Hepatocyte (in vitro differentiated cells): ENCODE measurements around the gene RTP1. TPM values are rescaled to one million over a fixed set of nuclear protein-coding genes. Genes with fewer than 3 reads are reported as not detected.

Experiments used
- DNase-seq: peaks from one replicate; pipeline ENCODE4 v3.0.0-alpha.2; 2016; ENCODE audit warnings: low spot score
- H2AFZ ChIP-seq: fragments of 200-600 bp; sonication (generic); 2 replicates; pipeline ENCODE4 v1.6.0; 2016; ENCODE audit warnings: antibody characterized with exemption, mild to moderate bottlenecking
- H3K27ac ChIP-seq: fragments of 200-600 bp; sonication (generic); 2 replicates; pipeline ENCODE4 v1.5.1; 2016; ENCODE audit warnings: mild to moderate bottlenecking
- H3K27me3 ChIP-seq: fragments of 200-600 bp; sonication (generic); 2 replicates; pipeline ENCODE4 v1.6.1; 2016
- H3K36me3 ChIP-seq: fragments of 200-600 bp; sonication (generic); replicated peaks from 2 replicates; pipeline ENCODE4 v1.5.1; 2016; ENCODE audit warnings: low read depth; ENCODE audit not compliant: insufficient read depth
- H3K4me1 ChIP-seq: fragments of 200-600 bp; sonication (generic); 2 replicates; pipeline ENCODE4 v1.5.1; 2016; ENCODE audit warnings: mild to moderate bottlenecking, moderate library complexity; ENCODE audit not compliant: insufficient read depth
- H3K4me2 ChIP-seq: fragments of 200-600 bp; sonication (generic); 2 replicates; pipeline ENCODE4 v1.6.0; 2016
- H3K4me3 ChIP-seq: fragments of 200-600 bp; sonication (generic); 2 replicates; pipeline ENCODE4 v1.5.1; 2016; ENCODE audit warnings: mild to moderate bottlenecking
- H3K79me2 ChIP-seq: fragments of 200-600 bp; sonication (generic); 2 replicates; pipeline ENCODE4 v1.6.0; 2017; ENCODE audit warnings: mild to moderate bottlenecking
- H3K9me2 ChIP-seq: fragments of 200-600 bp; sonication (generic); replicated peaks from 2 replicates; pipeline ENCODE4 v1.6.0; 2017; ENCODE audit warnings: mild to moderate bottlenecking; ENCODE audit not compliant: insufficient read depth
- H3K9me3 ChIP-seq: fragments of 200-600 bp; sonication (generic); 2 replicates; pipeline ENCODE4 v1.5.1; 2016; ENCODE audit warnings: low read depth, mild to moderate bottlenecking
- H4K20me1 ChIP-seq: fragments of 200-600 bp; sonication (generic); 2 replicates; pipeline ENCODE4 v1.6.0; 2016; ENCODE audit warnings: mild to moderate bottlenecking; ENCODE audit not compliant: insufficient read depth, poor library complexity, severe bottlenecking
- CTCF ChIP-seq: fragments of 200-600 bp; sonication (generic); IDR thresholded peaks from 2 replicates; pipeline ENCODE4 v1.5.1; 2016; ENCODE audit warnings: antibody characterized with exemption, mild to moderate bottlenecking; ENCODE audit not compliant: poor library complexity
- EZH2 ChIP-seq: fragments of 200-600 bp; sonication (generic); IDR thresholded peaks from 2 replicates; pipeline ENCODE4 v1.6.1; 2016; ENCODE audit warnings: antibody characterized with exemption, mild to moderate bottlenecking, borderline replicate concordance
- EZH2phosphoT487 ChIP-seq: fragments of 200-600 bp; sonication (generic); IDR thresholded peaks from one replicate; pipeline ENCODE4 v1.6.1; 2018; ENCODE audit warnings: antibody characterized with exemption, mild to moderate bottlenecking, low read depth, moderate library complexity; ENCODE audit not compliant: unreplicated experiment, severe bottlenecking
- whole genome bisulfite sequencing: methylation state at CpG from one replicate; pipeline ENCODE4 v1.1.6; 2016; ENCODE audit warnings: low lambda C conversion rate; ENCODE audit errors: missing lambda C conversion rate; 5-methylcytosine and 5-hydroxymethylcytosine counted together
- polyA plus RNA-seq: library from polyadenylated mRNA; unstranded; fragments of >200 nt; fragmentation: Nextera tagmentation; extraction: Ambion mirVana; gene quantifications from 2 replicates; pipeline ENCODE4 v1.2.1, GENCODE V29; 2016
- total RNA-seq: library from RNA; depleted of rRNA; stranded (reverse); fragments of >200 nt; gene quantifications from 2 replicates; pipeline ENCODE4 v1.2.3, GENCODE V29; 2014

Gene RTP1
- total and polyA plus RNA-seq, 2 experiments from 2014 or later, result not detected

- no peaks in the 10 kb centered on the region for H3K27me3 ChIP-seq
- H3K27ac ChIP-seq, result no peak overlapping the region
- TF ChIP-seq CTCF (no peak), EZH2 (no peak), EZH2phosphoT487 (no peak)
- H3K4me2 ChIP-seq, result peak overlapping the region; percentile 58
- no peaks in the 10 kb centered on the region for H3K36me3 ChIP-seq
- DNase-seq, result no peak
- H3K79me2 ChIP-seq, result no peaks in the 10 kb centered on the region
- H3K9me2 ChIP-seq, result no peaks in the 10 kb centered on the region
- WGBS, result 87% methylated on average over 3 of the region's 3 CpGs
- no peaks in the 10 kb centered on the region for H3K9me3 ChIP-seq
- peaks cover 19% of the 10 kb centered on the region for H3K4me1 ChIP-seq
- H4K20me1 ChIP-seq, result no peaks in the 10 kb centered on the region
- no peak overlapping the region for H2AFZ ChIP-seq
- no peak overlapping the region for H3K4me3 ChIP-seq
Observed at GRCh38 chr3:187211532-187212195, 14.4 kb downstream of the RTP1 start.

GRCh38 chr3:187212196-187212545 lies 14.9 kb downstream of the RTP1 start:
- peaks cover 19% of the 10 kb centered on the region for H3K4me1 ChIP-seq
- H3K79me2 ChIP-seq, result no peaks in the 10 kb centered on the region
- H3K9me2 ChIP-seq, result no peaks in the 10 kb centered on the region
- H3K36me3 ChIP-seq, result no peaks in the 10 kb centered on the region
- no peak overlapping the region for H3K4me2 ChIP-seq
- H2AFZ ChIP-seq, result no peak overlapping the region
- no peaks in the 10 kb centered on the region for H3K9me3 ChIP-seq
- H3K4me3 ChIP-seq, result no peak overlapping the region
- no peak for DNase-seq
- H4K20me1 ChIP-seq, result no peaks in the 10 kb centered on the region
- H3K27ac ChIP-seq, result no peak overlapping the region
- no peaks in the 10 kb centered on the region for H3K27me3 ChIP-seq
- TF ChIP-seq EZH2phosphoT487 (no peak), EZH2 (no peak), CTCF (no peak)
- 96% methylated on average over 3 of the region's 3 CpGs for WGBS

GRCh38 chr3:187212705-187213104 lies 15.4 kb downstream of the RTP1 start:
- no peaks in the 10 kb centered on the region for H3K36me3 ChIP-seq
- H3K27ac ChIP-seq, result no peak overlapping the region
- H3K4me2 ChIP-seq, result no peak overlapping the region
- H3K27me3 ChIP-seq, result no peaks in the 10 kb centered on the region
- H2AFZ ChIP-seq, result no peak overlapping the region
- peaks cover 19% of the 10 kb centered on the region for H3K4me1 ChIP-seq
- WGBS, result 62% methylated on average over 4 of the region's 4 CpGs
- H3K9me2 ChIP-seq, result no peaks in the 10 kb centered on the region
- TF ChIP-seq EZH2phosphoT487 (no peak), CTCF (no peak), EZH2 (no peak)
- H4K20me1 ChIP-seq, result no peaks in the 10 kb centered on the region
- no peaks in the 10 kb centered on the region for H3K9me3 ChIP-seq
- H3K79me2 ChIP-seq, result no peaks in the 10 kb centered on the region
- H3K4me3 ChIP-seq, result no peak overlapping the region
- no peak for DNase-seq

GRCh38 chr3:187213616-187214015 lies 16.3 kb downstream of the RTP1 start:
- WGBS, result 80% methylated on average over 1 of the region's 1 CpG

More at GRCh38 chr3:187213616-187214015, 16.3 kb downstream of the RTP1 start:
- no peaks in the 10 kb centered on the region for H3K27me3 ChIP-seq
- H2AFZ ChIP-seq, result no peak overlapping the region
- H3K9me2 ChIP-seq, result no peaks in the 10 kb centered on the region
- peaks cover 17% of the 10 kb centered on the region for H3K4me1 ChIP-seq
- no peak for DNase-seq
- no peak overlapping the region for H3K4me3 ChIP-seq
- TF ChIP-seq EZH2 (no peak), EZH2phosphoT487 (no peak), CTCF (no peak)
- H3K36me3 ChIP-seq, result no peaks in the 10 kb centered on the region
- H3K9me3 ChIP-seq, result no peaks in the 10 kb centered on the region
- no peak overlapping the region for H3K4me2 ChIP-seq
- no peaks in the 10 kb centered on the region for H4K20me1 ChIP-seq
- no peak overlapping the region for H3K27ac ChIP-seq
- no peaks in the 10 kb centered on the region for H3K79me2 ChIP-seq
